ENCODE results near the gene VPREB1.

DNA sequence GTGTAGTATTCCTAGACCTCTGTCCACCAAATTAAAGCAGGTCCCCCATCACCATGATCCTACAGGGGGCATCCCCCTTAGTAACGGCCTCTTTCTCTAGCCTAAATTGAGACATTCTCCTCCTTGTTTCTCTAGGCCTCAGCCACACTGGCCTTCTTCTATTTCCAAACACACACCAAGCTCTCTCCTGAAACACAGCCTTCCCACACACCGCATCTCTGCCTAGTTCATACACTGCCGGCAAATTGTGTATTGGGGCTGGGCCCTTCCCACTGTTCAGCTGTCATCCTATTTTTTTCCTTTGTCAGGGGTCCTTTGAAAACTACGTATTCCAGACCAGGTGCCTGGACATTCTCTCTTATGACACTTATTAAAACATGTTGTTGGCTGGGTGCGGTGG, 11.5 kb upstream of the VPREB1 start:
- TF ChIP-seq POLR2A (IDR thresholded peaks at IDR 0.05; ENCODE audit: low read depth, low read length): no peak
- no peak for TF ChIP-seq PAX5 (IDR thresholded peaks at IDR 0.05; ENCODE audit: insufficient read depth, low read length, severe bottlenecking)
- TF ChIP-seq TAF1 (IDR thresholded peaks at IDR 0.05; ENCODE audit: low read depth, low read length): no peak
- TF ChIP-seq SPI1 (IDR thresholded peaks at IDR 0.05; ENCODE audit: low read depth, low read length): no peak
- TF ChIP-seq POLR2AphosphoS5 (IDR thresholded peaks at IDR 0.05; ENCODE audit: low read depth, low read length): no peak
- TF ChIP-seq POU2F2 (IDR thresholded peaks at IDR 0.05; ENCODE audit: low read depth, low read length): no peak

Measured in GM12891 (cell line).